GM19328 (cell line): ENCODE data around the gene TFAP2E.
A peak's percentile ranks its signal among the peaks of the same experiment; 100 is the strongest.

Experiments
- ATAC-seq: cut with Tn5 transposase; IDR thresholded peaks from one replicate; pipeline ENCODE4 v1.9.1; 2021; ENCODE audit warnings: mild to moderate bottlenecking, moderate library complexity; ENCODE audit not compliant: unreplicated experiment

Gene TFAP2E

GRCh38 chr1:35556484-35557117 is 16.5 kb upstream of the TFAP2E start:
- no peak for ATAC-seq

GRCh38 chr1:35557118-35557610 is 15.9 kb upstream of the TFAP2E start, which contains the start of gene KIAA0319L:
Gene KIAA0319L, minus strand, starts transcription at chr1:35557403. Its CDS starts 2,912 bp downstream, at chr1:35554491.
- ATAC-seq, result peak; percentile 84

- peak; percentile 73 for ATAC-seq
Measured at GRCh38 chr1:35557611-35558373, 15.3 kb upstream of the TFAP2E start, which contains the start of gene NCDN. Gene NCDN, plus strand, starts transcription at chr1:35557799. Its CDS starts 392 bp downstream, at chr1:35558191.

GRCh38 chr1:35558374-35559316 is 14.5 kb upstream of the TFAP2E start:
- no peak for ATAC-seq

GRCh38 chr1:35559317-35559944 is 13.7 kb upstream of the TFAP2E start:
- ATAC-seq, result no peak

- ATAC-seq, result no peak
Measured at GRCh38 chr1:35560256-35561225, 12.6 kb upstream of the TFAP2E start.

GRCh38 chr1:35561297-35561971 is 11.7 kb upstream of the TFAP2E start:
- ATAC-seq, result no peak

GRCh38 chr1:35561972-35562680 is 11.0 kb upstream of the TFAP2E start:
- no peak for ATAC-seq

GRCh38 chr1:35563166-35563565 is 9.9 kb upstream of the TFAP2E start:
- no peak for ATAC-seq

- no peak for ATAC-seq
Measured at GRCh38 chr1:35564037-35564883, 8.9 kb upstream of the TFAP2E start.

- no peak for ATAC-seq
Measured at GRCh38 chr1:35564884-35565741, 8.0 kb upstream of the TFAP2E start.

- no peak for ATAC-seq
Measured at GRCh38 chr1:35565742-35566133, 7.4 kb upstream of the TFAP2E start.

GRCh38 chr1:35567947-35568558 is 5.1 kb upstream of the TFAP2E start:
- no peak for ATAC-seq

- ATAC-seq, result no peak
Measured at GRCh38 chr1:35568975-35569395, 4.1 kb upstream of the TFAP2E start.

- ATAC-seq, result no peak
Measured at GRCh38 chr1:35569936-35570335, 3.2 kb upstream of the TFAP2E start.

GRCh38 chr1:35570589-35571137 is 2.5 kb upstream of the TFAP2E start:
- ATAC-seq, result no peak
